ENCODE data around the gene DAD1. TPM values are rescaled to one million over a fixed set of nuclear protein-coding genes. Genes with fewer than 3 reads are reported as not detected.
"Not testable (repeated sequence)": the region's sequence is repeated elsewhere in the genome, so short reads cannot be mapped to it uniquely, and the experiment has no call there.

DAD1 gene
- total and polyA plus RNA-seq, 12 donors = 91.8 to 537 (median 291) TPM

DNA sequence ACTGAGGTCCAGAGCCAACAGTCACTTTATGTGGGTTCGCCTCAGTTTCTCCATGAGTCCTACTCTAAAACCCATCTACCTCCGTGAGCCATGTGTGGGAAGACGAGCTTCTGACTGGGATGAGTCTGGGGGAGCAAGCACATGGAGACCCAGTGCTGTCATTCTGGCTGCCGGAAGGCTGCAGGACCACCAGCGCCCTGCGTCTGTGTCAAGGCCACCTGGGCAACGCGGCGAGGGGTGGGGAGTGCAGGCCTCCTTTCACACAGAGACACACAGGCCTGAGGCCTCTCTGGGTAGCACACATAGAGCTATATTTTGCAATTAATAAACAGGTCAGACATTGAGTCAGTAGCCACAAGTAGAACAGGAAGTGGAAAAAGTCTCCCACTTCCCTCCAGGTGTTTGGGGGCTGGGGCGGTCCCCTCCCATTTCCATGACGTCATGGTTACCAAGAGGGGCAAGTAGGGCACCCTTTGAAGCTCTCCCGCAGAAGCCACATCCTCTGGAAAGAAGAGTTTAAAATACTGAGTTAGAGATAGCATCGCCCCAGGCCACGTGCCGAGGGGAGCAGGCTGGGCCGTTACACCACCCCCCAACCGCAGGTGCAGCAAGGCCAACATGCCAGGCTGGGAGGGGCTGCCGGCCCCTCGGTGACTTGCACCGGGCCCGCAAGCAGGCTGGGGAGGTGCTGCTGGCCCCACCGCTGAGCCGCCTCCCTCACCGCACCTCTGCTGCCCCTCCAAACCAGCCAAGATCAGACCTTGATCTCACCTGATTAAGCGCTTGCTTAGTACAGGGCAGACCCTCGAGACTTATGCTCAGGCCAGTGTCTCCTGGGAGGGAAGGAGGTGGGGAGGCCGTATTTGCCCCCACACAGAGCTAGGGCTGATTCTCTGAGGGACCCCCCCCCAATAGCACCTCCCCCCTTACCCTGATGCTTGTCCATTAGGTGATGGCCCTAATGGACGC, 32.7 kb downstream of the DAD1 start:
- Histone ChIP-seq H3K4me3 (peak overlapping the region in 1 of 4 donors; percentile 41), H3K36me3 (replicated peaks in 1 of 2) (no peaks in the 10 kb centered on the region), H3K27ac (no peak overlapping the region), H3K9me3 (replicated peaks in 1 of 3) (no peaks in the 10 kb centered on the region), H3K4me1 (replicated peaks in 1 of 2) (peaks cover 0 to 23% of the 10 kb centered on the region in 2 donors), H3K27me3 (no peaks in the 10 kb centered on the region)
- WGBS, 4 donors = 43 to 57% (median 53%) methylated on average over 18 to 28 of the region's 28 CpGs
- peak in 5 of 7 donors; percentile 26 to 72 (median 41) for DNase-seq
- TF ChIP-seq POLR2A (IDR thresholded peaks at IDR 0.05) = no peak
- no peak for TF ChIP-seq CTCF (IDR thresholded peaks at IDR 0.05)
- intact Hi-C loops (cut with DNase I) = loop anchor here (5.0 to 10.0 kb wide), 4 partner anchors 96 to 268 kb away; partner anchors contain the start of genes MRPL52 (in 1 of the 2) and SLC7A7 (in 1 of the 2)

DNA sequence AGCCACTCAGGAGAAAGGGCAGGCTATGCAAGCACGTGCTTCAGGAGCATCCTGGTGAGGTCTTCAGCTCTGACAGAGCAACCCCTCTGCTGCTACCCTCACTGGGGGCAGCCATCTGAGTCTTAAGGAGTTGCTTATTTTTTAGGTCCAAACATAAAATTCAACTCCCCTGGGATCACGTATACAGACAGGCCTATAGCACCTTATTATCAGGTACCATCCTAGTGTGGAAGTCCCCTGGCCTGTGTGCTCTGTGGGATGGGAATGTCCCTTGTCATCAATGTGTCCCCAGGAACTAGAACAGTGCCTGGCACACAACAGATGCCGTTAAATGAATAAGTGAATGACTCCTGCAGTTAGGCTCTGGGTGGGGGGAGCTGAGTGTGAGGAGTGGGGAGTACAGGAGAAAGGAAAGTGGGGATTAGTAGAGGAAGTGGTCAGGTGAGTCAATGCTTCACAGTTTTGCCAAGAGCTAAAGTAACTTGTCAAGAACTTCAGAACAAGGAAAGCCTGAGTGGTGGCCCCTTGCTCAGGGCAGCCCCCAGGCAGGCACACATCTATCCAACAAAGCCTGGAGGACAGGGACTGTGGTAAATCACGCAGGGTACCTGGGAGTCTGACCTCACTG, 33.5 kb downstream of the DAD1 start:
- WGBS, 4 donors = 71 to 91% (median 84%) methylated on average over 4 of the region's 4 CpGs
- Histone ChIP-seq H3K4me3 (no peak overlapping the region), H3K36me3 (replicated peaks in 1 of 2) (no peaks in the 10 kb centered on the region), H3K4me1 (replicated peaks in 1 of 2) (peaks cover 0 to 25% of the 10 kb centered on the region in 2 donors), H3K27me3 (no peaks in the 10 kb centered on the region), H3K9me3 (replicated peaks in 1 of 3) (no peaks in the 10 kb centered on the region), H3K27ac (no peak overlapping the region)
- DNase-seq = no peak
- TF ChIP-seq CTCF (IDR thresholded peaks at IDR 0.05) = no peak
- TF ChIP-seq POLR2A (IDR thresholded peaks at IDR 0.05) = no peak
- intact Hi-C loops (cut with DNase I) = loop anchor here (5.0 to 10.0 kb wide), 4 partner anchors 97 to 269 kb away; partner anchors contain the start of genes MRPL52 (in 1 of the 2) and SLC7A7 (in 1 of the 2)

DNA sequence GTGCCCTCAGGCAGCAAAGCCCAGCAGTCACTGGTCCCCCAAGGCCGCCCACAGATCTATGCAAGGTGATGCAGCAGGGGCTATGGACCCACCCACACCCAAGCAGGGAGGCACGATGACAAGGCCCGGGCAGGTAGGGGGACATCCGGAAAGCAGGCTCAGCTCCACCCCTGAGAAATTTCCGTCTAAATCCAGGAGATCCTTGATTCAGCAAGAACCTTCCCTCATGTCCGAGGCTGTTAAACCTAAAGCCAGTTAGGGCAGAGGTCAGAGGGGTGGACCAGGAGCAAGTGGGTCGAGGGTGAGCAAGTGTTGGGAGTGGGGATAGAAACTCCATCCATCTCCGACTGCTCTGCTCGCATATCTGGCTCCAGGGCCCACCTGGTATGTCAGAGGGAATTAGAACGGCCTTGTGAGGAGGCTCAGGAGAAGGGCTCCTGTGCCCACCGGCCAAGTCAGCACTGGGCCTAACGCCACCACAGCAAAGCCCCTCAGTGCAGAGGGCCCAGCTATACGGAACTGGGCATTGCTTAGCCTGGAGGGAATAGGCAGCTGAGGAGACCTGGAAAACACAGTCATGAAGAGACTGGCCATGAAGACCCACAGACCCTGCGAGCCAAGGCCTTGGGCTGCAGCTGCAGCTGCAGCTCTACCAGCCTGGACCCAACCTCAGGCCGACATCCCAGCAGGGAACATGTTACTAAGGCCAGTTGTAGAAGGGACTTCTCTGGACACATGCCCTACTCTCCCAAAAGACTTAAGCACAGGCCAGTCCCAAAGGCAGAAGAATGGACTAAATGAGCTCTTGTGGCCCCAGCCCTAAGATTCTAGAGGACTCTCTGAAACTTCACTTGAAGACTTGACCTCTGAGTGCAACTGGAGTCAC, 34.3 kb downstream of the DAD1 start:
- 73 to 86% (median 83%) methylated on average over 14 to 15 of the region's 15 CpGs for WGBS, 4 donors
- H3K4me3 ChIP-seq = no peak overlapping the region
- peaks cover 0 to 25% of the 10 kb centered on the region in 2 donors for H3K4me1 ChIP-seq (replicated peaks in 1 of 2)
- no peak overlapping the region for H3K27ac ChIP-seq
- TF ChIP-seq POLR2A (IDR thresholded peaks at IDR 0.05) = no peak
- no peak for TF ChIP-seq CTCF (IDR thresholded peaks at IDR 0.05)
- no peaks in the 10 kb centered on the region for H3K27me3 ChIP-seq
- DNase-seq = no peak
- intact Hi-C loops (cut with DNase I) = loop anchor here (5.0 to 10.0 kb wide), 5 partner anchors 98 to 298 kb away; partner anchors contain the start of genes MRPL52 (in 1 of the 2) and SLC7A7 (in 1 of the 2)
- H3K9me3 ChIP-seq (replicated peaks in 1 of 3) = no peaks in the 10 kb centered on the region
- no peaks in the 10 kb centered on the region for H3K36me3 ChIP-seq (replicated peaks in 1 of 2)

DNA sequence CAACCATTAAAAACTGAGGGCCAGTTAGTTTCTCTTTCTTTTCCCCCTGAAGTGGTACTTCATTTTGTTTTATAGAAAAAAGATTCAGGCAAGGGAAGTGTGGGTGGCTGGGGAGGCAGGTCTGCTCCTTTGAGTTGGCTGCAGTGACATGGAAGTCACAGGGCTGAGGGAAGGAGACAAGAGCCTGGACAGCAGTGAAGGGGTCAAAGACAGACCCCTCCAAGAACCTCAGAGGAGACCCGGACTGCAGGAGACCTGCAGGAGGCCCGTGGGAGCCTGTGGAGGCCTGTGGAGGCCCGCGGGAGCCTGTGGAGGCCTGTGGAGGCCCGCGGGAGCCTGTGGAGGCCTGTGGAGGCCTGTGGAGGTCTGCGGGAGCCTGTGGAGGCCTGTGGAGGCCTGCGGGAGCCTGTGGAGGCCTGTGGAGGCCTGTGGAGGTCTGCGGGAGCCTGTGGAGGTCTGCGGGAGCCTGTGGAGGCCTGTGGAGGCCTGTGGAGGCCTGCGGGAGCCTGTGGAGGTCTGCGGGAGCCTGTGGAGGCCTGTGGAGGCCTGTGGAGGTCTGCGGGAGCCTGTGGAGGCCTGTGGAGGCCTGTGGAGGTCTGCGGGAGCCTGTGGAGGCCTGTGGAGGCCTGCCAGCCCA, 35.0 kb downstream of the DAD1 start:
- DNase-seq; H3K36me3 ChIP-seq (replicated peaks in 1 of 2); H3K27ac ChIP-seq; H3K9me3 ChIP-seq (replicated peaks in 1 of 3); H3K4me3 ChIP-seq; H3K27me3 ChIP-seq: not testable (repeated sequence)
- intact Hi-C loops (cut with DNase I) = loop anchor here (5.0 to 10.0 kb wide), 3 partner anchors 101 to 298 kb away; partner anchors contain the start of gene MRPL52 (in 1 of the 2)
- 86 to 93% (median 91%) methylated on average over 1 to 11 of the region's 14 CpGs for whole genome bisulfite sequencing, 4 donors
- H3K4me1 ChIP-seq (replicated peaks in 1 of 2) = peaks cover 0 to 25% of the 10 kb centered on the region in 2 donors

All from adrenal gland (tissue), 12 donors.